Colonic mucosa (tissue), 4 donors: ENCODE data around the gene PTPRJ. TPM values are rescaled to one million over a fixed set of nuclear protein-coding genes. Genes with fewer than 3 reads are reported as not detected.

ENCODE experiments used
- DNase-seq: peaks from one replicate; pipeline ENCODE4 v3.0.0-alpha.2; 2020
- H3K27ac ChIP-seq: fragments of 200-600 bp; one replicate; pipeline ENCODE4 v1.8.0; 2021
- H3K27me3 ChIP-seq: fragments of 200-600 bp; one replicate; pipeline ENCODE4 v1.8.0; 2021
- H3K36me3 ChIP-seq: fragments of 200-600 bp; one replicate; pipeline ENCODE4 v1.8.0; 2021
- H3K4me1 ChIP-seq: fragments of 200-600 bp; one replicate; pipeline ENCODE4 v1.8.0; 2021; ENCODE audit warnings: mild to moderate bottlenecking
- H3K4me3 ChIP-seq: fragments of 200-600 bp; one replicate; pipeline ENCODE4 v1.8.0; 2021
- H3K9ac ChIP-seq, 2 donors: one replicate each; pipeline ENCODE4 v1.7.0; 2013; ENCODE audit warnings: control low read depth in 2 of 2, low read depth in 2 of 2, low read length in 2 of 2
- H3K9me3 ChIP-seq: fragments of 200-600 bp; one replicate; pipeline ENCODE4 v1.8.0; 2021
- intact Hi-C: fragments of 100-400 bp; cut with DNase I; formaldehyde crosslinking; loops from one replicate; pipeline ENCODE4 v1.14.1; 2022
- total RNA-seq, 2 donors: library from RNA; stranded (reverse); fragmentation: NEBNext Ultra II Directional in 1 of 2; extraction: Animal tissue kit (Norgen Biotek cat#: 25700) in 1 of 2; gene quantifications; one replicate each; pipeline ENCODE4 v1.2.1, GENCODE V29; 2021
- TF ChIP-seq, protein P1 (sequence below): fragments of 200-600 bp; IDR thresholded peaks from one replicate; pipeline ENCODE4 v1.8.0; 2022; ENCODE audit warnings: antibody characterized with exemption, mild to moderate bottlenecking
- donor health status: healthy.
- donor health status: DM: no; HTN: no; CAD: no.
- donor health status: DM: no; HTN: no; CAD: no.

Gene PTPRJ
- total RNA-seq, 2 donors from 2014 or later = 37.5 to 45.7 TPM

DNA sequence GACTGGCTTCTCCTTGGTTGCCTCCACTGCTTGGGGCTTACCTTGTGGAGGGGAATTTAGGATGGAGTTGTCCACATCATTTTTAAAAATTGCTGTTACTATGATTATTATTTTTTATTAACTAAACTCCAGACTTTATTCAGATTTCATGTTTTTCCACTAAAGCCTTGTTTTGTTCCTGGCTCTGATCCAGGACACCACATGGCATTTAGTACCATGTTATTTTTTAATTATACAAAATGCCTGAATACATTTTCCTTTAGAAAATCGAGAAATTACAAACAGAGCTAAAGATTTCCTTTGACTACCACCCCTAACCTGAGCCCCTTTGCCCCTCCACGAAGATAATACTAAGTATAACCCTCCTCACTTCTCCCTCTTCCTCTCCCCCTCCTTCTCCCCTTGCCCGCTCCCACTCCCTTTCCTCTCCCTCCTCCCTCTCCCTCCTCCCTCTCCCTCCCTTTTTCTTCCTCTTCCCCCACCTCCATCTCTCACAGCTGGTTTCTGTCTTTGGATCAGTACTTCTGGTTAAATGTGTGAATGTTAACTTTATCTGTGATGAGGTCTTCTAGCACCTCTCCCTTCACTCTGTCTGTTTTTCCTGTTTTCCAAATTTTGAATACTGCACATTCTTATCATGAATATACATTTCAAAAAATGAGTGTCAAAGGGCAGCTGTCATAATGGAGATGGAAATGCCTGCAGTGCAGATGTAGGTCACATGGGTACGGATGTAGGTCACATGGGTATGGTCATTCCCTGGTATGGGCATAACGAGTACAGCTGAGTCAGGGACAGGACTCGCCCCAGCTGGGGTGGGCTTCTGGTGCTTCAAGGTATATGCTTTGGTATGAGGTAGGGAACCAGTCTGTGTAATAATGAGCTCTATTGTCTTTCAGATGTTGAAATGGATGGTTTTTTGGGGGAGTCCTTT lies 181.9 kb downstream of the PTPRJ start:
- H3K9ac ChIP-seq = no peak overlapping the region
- intact Hi-C loops = no loop called here
- no peaks in the 10 kb centered on the region for H3K36me3 ChIP-seq
- H3K4me1 ChIP-seq = no peaks in the 10 kb centered on the region
- H3K4me3 ChIP-seq = no peak overlapping the region
- H3K9me3 ChIP-seq = no peaks in the 10 kb centered on the region
- H3K27ac ChIP-seq = no peak overlapping the region
- H3K27me3 ChIP-seq = no peaks in the 10 kb centered on the region
- no peak for DNase-seq
- TF ChIP-seq, protein P1, sequence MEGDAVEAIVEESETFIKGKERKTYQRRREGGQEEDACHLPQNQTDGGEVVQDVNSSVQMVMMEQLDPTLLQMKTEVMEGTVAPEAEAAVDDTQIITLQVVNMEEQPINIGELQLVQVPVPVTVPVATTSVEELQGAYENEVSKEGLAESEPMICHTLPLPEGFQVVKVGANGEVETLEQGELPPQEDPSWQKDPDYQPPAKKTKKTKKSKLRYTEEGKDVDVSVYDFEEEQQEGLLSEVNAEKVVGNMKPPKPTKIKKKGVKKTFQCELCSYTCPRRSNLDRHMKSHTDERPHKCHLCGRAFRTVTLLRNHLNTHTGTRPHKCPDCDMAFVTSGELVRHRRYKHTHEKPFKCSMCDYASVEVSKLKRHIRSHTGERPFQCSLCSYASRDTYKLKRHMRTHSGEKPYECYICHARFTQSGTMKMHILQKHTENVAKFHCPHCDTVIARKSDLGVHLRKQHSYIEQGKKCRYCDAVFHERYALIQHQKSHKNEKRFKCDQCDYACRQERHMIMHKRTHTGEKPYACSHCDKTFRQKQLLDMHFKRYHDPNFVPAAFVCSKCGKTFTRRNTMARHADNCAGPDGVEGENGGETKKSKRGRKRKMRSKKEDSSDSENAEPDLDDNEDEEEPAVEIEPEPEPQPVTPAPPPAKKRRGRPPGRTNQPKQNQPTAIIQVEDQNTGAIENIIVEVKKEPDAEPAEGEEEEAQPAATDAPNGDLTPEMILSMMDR = no peak

DNA sequence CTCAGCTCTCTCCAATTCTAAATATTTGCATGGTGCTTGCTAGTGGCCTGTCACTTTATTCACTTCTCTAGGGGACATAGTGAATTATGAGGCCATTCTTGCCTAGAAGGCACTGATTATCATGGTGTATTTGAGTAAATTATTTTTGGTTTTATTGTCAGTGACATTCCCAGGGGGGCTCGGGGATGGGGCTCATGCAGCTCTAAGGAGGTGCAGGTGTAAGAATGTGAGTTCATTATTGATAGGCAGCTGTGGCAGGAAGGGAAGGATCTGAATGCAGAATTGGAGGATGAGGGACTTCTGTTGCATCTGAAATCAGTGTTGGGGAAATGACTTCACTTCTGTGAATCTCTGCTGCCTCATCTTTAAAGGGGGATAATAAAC lies 182.5 kb downstream of the PTPRJ start:
- H3K9ac ChIP-seq = no peak overlapping the region
- no peaks in the 10 kb centered on the region for H3K27me3 ChIP-seq
- intact Hi-C loops = no loop called here
- no peak overlapping the region for H3K27ac ChIP-seq
- no peak for DNase-seq
- H3K4me3 ChIP-seq = no peak overlapping the region
- TF ChIP-seq, protein P1 = no peak
- no peaks in the 10 kb centered on the region for H3K9me3 ChIP-seq
- no peaks in the 10 kb centered on the region for H3K4me1 ChIP-seq
- no peaks in the 10 kb centered on the region for H3K36me3 ChIP-seq

DNA sequence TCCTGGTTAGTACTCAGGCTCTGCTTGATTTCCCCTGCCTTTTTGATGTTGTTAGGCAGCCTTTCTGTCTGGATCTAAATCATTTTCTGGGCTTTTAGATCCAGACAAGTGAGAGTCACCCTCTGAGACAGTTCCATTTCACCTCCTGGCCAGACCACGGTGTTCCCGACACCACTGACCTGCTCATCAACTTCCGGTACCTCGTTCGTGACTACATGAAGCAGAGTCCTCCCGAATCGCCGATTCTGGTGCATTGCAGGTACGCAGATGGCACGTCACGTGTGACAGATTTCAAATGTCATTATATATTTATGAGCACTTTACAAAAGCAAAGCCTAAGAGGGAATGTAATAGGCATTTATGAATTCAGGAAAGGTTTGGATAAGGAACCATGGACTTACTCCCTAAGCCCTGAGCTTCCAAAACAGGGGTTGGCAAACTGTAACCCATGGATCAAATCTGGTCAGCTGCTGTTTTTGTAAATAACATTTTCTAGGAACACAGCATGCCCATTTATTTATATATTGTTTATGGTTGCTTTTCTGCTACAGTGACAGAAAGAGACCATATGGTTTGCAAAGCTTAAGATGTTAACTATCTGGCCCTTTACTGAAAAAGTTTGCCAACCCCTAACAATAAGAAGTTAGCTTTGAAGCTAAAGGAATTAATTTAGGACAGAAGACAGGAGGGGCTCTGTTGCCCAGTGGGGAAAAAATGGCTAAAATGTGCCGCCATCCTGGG lies 183.2 kb downstream of the PTPRJ start:
- DNase-seq = no peak
- Histone ChIP-seq H3K9ac (no peak overlapping the region), H3K9me3 (no peaks in the 10 kb centered on the region), H3K4me1 (no peaks in the 10 kb centered on the region), H3K36me3 (no peaks in the 10 kb centered on the region), H3K27ac (no peak overlapping the region), H3K4me3 (no peak overlapping the region), H3K27me3 (no peaks in the 10 kb centered on the region)
- TF ChIP-seq, protein P1 = no peak
- intact Hi-C loops = no loop called here

DNA sequence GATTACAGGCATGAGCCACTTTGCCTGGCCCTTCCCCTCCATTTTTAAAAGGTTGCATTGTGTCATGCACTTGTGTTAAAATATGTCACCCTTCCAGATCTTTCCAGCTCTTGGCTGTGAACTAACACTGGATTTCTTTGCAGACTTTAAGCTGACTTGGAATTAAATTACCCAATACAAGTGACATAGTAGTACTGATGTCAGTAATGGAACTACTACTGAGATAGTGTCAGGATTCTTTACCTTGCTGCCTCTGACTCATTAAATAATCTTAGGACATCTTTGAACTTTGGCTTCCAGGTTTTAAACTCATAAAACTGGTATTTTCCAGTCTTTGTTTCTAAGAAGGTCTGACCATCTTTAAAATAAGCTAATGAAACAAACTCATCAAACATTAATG lies 184.5 kb downstream of the PTPRJ start:
- no peaks in the 10 kb centered on the region for H3K4me1 ChIP-seq
- TF ChIP-seq, protein P1 = no peak
- H3K27me3 ChIP-seq = no peaks in the 10 kb centered on the region
- no peak overlapping the region for H3K4me3 ChIP-seq
- intact Hi-C loops = no loop called here
- H3K9ac ChIP-seq = no peak overlapping the region
- DNase-seq = no peak
- H3K9me3 ChIP-seq = no peaks in the 10 kb centered on the region
- no peaks in the 10 kb centered on the region for H3K36me3 ChIP-seq
- no peak overlapping the region for H3K27ac ChIP-seq

DNA sequence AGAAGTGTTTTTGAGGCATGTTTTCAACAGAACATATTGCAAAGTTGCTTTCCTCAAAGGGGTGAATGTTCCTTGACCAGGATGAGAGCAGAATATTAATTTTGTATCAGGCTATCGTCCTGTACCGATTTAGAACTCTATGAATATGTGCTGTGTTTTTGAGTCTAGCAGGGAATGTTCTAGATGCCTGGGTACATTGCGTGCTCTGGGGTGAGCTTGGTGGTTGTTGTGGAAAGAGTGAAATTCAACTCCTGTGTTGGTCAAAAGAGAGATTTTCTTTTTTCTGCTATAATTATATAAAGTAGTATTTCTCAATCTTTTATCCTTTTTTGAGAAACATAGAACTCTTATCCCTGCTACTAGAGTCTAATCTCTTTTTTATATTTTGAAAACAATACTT lies 185.1 kb downstream of the PTPRJ start:
- no peak for DNase-seq
- Histone ChIP-seq H3K9me3 (no peaks in the 10 kb centered on the region), H3K27me3 (no peaks in the 10 kb centered on the region), H3K4me1 (no peaks in the 10 kb centered on the region), H3K27ac (no peak overlapping the region), H3K9ac (no peak overlapping the region), H3K4me3 (no peak overlapping the region), H3K36me3 (no peaks in the 10 kb centered on the region)
- intact Hi-C loops = no loop called here
- TF ChIP-seq, protein P1 = no peak
